Middle frontal gyrus (tissue), 1 donor: ENCODE measurements around the gene DUSP8.
"Not testable (repeated sequence)": the region's sequence is repeated elsewhere in the genome, so short reads cannot be mapped to it uniquely, and the experiment has no call there.

Source experiments
- DNase-seq: peaks from one replicate; pipeline ENCODE4 v3.0.0-alpha.2; 2015; ENCODE audit warnings: low spot score; ENCODE audit errors: extremely low spot score

Gene DUSP8

DNA sequence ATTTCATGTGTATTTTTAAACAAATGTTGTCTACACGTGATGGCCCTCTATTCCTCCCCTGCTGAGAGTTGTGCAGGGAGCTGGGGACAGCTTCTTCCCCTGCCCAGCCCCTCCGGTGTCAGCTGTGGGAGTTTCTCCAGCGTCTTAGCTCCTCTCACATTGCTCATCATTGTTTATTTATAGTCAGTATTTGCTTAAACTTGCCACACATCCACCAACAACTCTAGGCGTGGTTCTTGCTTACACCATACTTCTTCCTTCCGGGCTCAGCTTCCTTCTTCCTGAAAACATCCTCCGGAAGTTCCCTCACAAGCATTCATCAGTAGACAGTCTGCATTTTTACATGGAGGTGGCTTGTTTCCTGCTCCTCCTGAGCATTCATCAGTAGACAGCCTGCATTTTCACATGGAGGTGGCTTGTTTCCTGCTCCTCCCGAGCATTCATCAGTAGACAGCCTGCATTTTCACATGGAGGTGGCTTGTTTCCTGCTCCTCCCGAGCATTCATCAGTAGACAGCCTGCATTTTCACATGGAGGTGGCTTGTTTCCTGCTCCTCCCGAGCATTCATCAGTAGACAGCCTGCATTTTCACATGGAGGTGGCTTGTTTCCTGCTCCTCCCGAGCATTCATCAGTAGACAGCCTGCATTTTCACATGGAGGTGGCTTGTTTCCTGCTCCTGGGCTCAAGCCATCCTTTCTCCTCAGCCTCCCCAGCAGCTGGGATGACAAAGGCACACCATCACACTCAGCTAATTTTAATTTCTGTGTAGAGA, 17.3 kb upstream of the DUSP8 start:
- DNase-seq, result not testable (repeated sequence)

DNA sequence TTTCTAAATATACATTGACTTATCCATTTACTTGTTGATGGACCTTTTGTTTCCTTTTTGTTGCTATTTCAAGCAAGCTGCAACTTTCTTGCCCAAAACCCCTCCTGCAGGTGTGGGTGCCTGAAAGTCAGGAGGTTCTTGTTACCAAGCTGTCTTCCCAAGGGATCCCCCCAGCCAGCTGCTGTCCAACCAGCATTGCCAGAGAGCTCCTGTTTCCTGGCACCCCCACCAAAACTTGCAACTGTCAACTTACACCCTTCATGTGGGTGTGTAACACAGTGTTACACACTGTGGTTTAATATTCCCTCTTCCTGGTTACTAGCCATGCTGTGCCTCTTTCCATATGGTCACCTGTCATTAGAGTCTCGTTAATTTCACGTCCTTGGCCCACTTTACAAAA, 14.6 kb upstream of the DUSP8 start:
- no peak for DNase-seq

DNA sequence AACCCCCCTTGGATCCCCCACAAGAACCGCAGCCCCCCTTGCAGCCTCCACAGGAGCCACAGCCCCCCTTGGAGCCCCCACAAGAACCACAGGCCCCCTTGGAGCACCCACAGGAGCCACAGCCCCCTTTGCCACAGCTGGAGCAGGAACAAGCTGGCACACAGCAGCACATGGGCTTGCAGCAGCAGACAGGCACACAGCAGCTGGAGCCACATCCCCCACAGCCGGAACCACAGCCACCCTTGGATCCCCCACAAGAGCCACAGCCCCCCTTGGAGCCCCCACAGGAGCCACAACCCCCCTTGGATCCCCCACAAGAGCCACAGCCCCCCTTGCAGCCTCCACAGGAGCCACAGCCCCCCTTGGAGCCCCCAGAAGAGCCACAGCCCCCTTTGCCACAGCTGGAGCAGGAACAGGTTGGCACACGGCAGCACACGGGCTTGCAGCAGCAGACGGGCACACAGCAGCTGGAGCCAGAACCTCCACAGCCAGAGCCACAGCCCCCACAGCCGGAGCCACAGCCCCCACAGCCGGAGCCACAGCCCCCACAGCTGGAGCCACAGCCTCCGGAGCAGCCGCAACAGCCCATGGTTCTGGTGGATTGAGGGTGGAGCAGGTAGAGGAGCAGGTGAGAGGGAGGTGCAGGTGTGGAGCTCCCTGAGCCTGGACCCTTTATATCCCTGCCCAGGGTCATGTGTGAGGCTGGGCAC, 12.7 kb upstream of the DUSP8 start, which contains the start of gene KRTAP5-1:
KRTAP5-1 (minus strand) TSS at position 623 of the 710 bp plus-strand sequence; CDS start at position 589, 34 bp downstream.
- DNase-seq, result not testable (repeated sequence)

GRCh38 chr11:1582909-1583308, 10.8 kb upstream of the DUSP8 start:
- DNase-seq, result not testable (repeated sequence)

- no peak for DNase-seq
Measured at GRCh38 chr11:1581976-1582375, 9.9 kb upstream of the DUSP8 start.

GRCh38 chr11:1576825-1577224, 4.8 kb upstream of the DUSP8 start:
- DNase-seq, result no peak

DNA sequence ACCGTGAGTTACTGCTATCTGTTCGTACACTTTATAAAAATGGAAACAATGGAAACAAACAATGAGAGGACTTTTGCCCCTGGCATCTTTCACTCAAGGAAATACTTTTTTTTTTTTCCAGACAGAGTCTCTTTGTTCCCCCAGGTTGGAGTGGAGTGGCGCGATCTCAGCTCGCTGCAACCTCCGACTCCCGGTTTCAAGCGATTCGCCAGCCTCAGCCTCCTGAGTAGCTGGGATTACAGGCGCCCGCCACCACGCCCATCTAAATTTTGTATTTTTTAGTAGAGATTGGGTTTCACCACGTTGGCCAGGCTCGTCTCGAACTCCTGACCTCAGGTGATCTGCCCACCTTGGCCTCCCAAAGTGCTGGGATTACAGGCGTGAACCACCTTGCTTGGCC, 3.7 kb upstream of the DUSP8 start:
- DNase-seq, result not testable (repeated sequence)

GRCh38 chr11:1574933-1575242, 2.8 kb upstream of the DUSP8 start:
- DNase-seq, result no peak

GRCh38 chr11:1574238-1574932, 2.3 kb upstream of the DUSP8 start:
- no peak for DNase-seq

DNA sequence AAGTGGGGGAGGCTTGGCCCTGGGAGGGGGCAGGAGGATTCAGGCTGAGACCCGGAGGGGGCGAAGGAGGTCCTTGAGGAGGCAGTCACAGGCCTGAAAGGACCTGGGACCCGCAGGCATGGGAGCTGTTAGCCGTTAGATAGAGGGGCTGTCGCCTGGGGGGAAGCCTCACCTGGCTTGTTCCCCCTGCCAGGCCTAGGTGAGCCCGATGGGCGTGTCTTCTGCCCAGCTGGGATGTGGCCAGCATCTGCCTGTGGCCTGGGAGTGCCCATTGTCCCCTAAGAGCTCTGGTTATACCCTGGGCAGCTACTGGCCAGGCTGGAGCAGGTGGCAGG, 1.8 kb upstream of the DUSP8 start:
- DNase-seq, result no peak

DNA sequence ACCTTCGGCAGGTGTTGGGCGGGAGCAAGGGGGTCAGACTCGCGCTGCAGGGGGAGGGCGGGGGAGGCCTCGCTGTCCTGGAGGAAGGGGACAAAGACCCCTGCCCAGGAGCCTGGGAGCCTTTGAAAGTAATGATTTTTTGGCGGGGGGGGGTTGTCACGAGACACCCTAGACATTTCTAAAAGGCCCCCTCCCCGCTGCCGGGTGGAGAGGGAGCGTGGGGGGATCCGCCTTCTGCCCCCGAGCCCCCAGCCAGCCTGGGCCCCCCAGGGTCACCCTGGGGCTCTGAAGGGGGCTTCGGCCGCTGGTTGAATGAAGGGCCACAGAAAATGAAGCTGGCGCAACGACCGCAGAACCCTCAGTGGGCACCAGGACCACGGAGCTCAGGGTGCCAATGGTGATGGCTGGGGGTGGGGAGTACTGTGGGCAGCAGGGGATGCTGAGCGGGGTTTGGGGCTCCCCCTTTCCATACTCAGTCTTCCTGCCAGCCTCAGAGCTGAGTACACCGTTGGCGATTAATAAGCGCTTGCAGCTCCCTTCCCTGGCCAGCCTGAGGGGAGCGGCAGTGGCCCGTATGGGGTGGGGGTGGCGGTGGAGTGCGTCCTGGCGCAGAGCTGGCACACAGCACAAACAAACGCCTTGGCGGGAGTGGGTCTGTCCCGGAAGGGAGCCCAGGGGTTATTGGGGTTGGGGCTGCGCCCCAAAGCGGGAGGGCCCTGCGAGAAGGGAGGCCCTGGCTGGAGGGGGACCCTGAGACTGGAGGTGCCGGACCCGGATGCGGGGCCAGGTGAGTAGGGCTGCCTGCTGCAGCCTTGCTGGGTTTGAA, 1.2 kb upstream of the DUSP8 start:
- DNase-seq, result no peak

GRCh38 chr11:1571760-1572196, 293 bp downstream of the DUSP8 start:
- DNase-seq, result no peak

DNA sequence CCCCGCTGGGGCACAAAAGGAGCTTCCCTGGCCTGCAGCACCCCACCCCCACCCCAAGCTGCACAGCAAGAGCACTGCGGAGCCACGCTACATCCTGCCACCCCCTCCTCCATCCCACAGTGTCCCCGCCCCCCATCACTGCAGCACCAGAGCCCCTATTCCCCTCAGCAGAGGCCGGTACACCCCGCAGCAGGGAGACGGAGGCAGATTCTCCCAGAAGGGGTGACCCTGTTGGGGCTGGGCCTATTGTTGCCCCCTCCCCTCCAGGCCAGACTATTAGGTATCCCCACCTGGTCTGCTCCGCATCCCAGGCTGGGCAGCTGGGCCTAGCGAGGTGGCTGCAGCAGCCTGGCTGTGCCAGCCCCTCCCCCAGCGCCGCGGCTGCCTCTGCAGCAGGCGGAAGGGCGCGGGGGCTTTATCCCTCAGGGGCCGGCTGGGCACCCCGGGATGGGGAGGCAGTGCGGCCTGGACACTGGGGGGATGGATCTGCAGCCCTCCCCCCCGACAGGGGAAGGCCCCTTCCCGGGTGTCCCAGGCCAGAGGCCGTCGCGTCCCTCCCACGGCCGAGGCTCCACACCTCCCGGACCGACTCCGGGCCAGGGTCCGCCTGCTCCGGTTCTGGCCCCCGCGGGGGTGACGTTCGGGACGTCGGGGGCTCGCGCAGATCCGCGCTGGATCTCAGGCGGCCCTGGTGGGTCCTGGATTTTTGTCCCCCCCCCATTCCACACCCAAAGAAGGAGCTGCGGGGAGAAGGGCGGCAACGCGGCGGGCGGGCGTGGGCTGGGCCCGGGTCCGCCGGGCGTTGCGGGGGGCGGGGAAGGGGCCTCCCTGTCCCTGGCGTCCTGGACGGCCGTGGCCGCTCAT, 943 bp downstream of the DUSP8 start:
- DNase-seq, result no peak

DNA sequence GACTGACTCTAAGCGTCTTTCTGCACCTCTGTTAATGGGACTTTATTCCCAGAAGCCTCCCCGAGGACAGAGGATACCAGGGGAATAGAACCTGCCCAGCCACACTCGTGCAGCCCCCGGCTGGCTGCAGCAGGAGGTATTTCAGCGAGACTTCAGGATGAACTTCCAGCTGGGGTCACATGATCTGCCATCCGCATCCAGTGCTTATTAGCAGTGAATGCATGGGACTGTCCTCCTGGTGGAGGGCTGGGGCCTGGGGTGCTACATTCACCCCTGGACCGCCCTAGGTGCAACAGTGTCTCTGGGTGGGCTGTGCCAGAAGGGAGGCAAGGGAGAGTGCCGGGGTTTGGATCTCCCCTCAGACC, 1.6 kb downstream of the DUSP8 start:
- no peak for DNase-seq

DNA sequence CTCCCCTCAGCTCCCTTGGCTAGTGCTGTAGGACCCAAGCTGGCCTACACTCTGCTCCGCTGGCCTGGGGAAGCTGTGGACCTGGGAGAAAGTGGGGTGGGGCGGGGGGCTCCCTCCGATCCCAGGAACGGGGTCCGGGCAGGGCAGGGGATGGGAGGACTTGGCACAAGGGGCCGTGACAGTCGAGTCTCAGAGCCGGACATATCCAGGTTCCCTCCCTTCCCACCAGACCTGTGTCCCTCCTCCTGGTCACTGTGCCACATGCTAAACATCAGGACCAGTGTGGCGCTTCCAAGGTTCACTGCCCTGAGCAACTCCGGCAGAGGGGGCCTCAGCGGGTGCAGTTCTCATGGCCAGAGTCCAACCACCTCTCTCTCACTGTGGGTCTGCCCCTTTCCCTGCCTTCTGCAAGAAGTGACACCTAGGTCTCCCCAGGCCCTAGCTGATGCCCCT, 2.0 kb downstream of the DUSP8 start:
- DNase-seq, result no peak

GRCh38 chr11:1569251-1569780, 2.8 kb downstream of the DUSP8 start:
- no peak for DNase-seq

DNA sequence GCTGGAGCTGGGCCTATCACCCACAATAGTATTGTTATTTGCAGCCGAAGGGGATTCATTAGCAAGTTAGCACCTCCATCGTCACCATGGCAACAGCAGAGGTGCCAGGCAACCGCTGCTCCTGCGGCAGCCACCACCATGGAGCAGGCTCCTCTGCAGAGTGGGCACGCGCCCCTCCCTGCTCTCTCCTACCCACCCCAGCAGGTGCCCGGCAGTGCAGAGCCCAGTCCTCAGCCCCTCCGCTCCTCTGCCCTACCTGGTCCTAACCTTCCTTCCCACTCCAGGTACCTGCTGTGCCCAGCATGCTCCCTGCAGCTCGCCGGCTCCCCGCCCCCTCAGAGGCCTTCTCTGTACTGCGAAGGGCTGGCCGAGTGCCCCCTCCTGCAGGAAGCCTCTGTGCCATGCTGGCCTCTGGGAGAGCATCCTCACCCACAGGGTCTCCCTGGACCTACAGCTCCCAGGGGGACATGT, 3.6 kb downstream of the DUSP8 start:
- no peak for DNase-seq

DNA sequence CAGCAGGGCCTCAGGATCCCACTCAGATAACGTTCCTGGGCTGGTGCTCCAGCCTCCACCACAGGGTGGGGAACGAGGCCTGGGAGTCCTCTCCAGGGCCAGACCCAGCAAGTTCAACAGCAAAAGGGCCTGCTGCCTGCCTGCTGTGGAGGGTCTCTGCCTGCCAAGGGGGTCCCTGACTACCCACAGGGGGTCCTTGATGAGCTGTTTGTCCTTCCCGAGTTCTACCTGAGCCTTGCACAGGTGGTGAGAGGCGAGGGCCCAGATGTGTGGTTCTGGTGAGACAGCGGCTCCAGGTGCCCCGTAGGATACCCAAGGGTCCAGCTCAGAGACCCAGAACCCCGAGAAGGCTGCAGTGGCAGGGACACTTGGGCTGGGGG, 4.4 kb downstream of the DUSP8 start:
- DNase-seq, result no peak

DNA sequence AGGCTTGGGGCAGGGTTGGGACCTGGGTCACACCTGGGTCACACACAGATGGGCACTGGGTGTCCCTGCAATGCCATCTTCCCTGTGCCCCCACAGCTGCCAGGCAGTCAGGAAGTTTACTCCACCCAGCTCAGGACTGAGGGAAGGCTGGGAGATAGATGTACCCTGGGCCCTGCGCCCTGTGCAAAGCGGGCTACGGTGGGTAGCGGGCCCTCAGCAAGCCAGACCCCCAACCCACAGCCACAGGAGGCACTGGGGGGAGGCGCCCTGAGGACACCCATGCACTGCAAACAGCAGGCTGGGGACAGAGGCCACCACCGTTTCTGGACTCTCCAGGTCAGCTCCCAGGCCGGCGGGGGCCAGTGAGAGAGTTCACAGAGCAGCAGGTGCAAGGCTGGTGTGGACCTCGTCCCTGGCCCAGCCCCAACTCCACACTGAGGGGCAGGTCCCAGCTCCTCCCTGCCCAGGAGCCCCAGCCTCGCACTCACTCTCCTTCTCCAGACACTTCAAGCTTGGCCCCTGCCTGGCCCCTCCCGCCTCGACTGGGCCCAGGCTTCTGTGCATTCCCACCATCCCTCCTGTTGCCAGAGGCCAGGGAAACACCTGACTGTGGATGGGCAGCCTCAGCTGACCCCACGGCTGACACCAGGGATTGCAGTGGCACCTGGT, 4.9 kb downstream of the DUSP8 start:
- no peak for DNase-seq
